Vagina (tissue), 2 donors: ENCODE results near the gene TOGARAM1.

Experiments
- POLR2A ChIP-seq, 2 donors: fragments of 450-650 bp; IDR thresholded peaks; one replicate each; pipeline ENCODE4 v1.6.1; 2017; ENCODE audit warnings: antibody characterized with exemption in 2 of 2, mild to moderate bottlenecking in 2 of 2, moderate library complexity in 2 of 2
- POLR2AphosphoS5 ChIP-seq, 2 donors: sonication (generic); formaldehyde crosslinking; IDR thresholded peaks; one replicate each; pipeline ENCODE4 v1.9.0; 2017; ENCODE audit warnings: antibody characterized with exemption in 2 of 2, mild to moderate bottlenecking in 2 of 2, low read depth in 1 of 2; ENCODE audit not compliant: insufficient read depth in 1 of 2
- TF ChIP-seq, protein P1 (sequence below), 3 experiments: fragments of 450-650 bp in 2 of 3; fragments of 200-600 bp in 1 of 3; sonication (generic) in 1 of 3; IDR thresholded peaks; one replicate each; pipeline ENCODE4 v1.5.1; 2017 to 2019; ENCODE audit warnings: antibody characterized with exemption in 3 of 3, mild to moderate bottlenecking in 2 of 3, moderate library complexity in 2 of 3

- no peak for TF ChIP-seq POLR2AphosphoS5 (IDR thresholded peaks at IDR 0.05; ENCODE audit: insufficient read depth in 1 of 2, low read depth in 1 of 2)
- TF ChIP-seq, protein P1, sequence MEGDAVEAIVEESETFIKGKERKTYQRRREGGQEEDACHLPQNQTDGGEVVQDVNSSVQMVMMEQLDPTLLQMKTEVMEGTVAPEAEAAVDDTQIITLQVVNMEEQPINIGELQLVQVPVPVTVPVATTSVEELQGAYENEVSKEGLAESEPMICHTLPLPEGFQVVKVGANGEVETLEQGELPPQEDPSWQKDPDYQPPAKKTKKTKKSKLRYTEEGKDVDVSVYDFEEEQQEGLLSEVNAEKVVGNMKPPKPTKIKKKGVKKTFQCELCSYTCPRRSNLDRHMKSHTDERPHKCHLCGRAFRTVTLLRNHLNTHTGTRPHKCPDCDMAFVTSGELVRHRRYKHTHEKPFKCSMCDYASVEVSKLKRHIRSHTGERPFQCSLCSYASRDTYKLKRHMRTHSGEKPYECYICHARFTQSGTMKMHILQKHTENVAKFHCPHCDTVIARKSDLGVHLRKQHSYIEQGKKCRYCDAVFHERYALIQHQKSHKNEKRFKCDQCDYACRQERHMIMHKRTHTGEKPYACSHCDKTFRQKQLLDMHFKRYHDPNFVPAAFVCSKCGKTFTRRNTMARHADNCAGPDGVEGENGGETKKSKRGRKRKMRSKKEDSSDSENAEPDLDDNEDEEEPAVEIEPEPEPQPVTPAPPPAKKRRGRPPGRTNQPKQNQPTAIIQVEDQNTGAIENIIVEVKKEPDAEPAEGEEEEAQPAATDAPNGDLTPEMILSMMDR (IDR thresholded peaks at IDR 0.05), result no peak
- TF ChIP-seq POLR2A (IDR thresholded peaks at IDR 0.05), result no peak
Observed at GRCh38 chr14:45065956-45066355, 104.0 kb downstream of the TOGARAM1 start.
